NOMO-1 treated with DMSO at 0.1 percent for 48 hours (cell line): ENCODE measurements around the gene PKLR.
"Not testable (repeated sequence)": the region's sequence is repeated elsewhere in the genome, so short reads cannot be mapped to it uniquely, and the experiment has no call there.

Experiments
- DNase-seq: peaks from one replicate; lab custom pipeline; 2025; ENCODE audit not compliant: unreplicated experiment; lab: John Stamatoyannopoulos, UW

The PKLR gene

GRCh38 chr1:155319536-155319935 is 18.3 kb upstream of the PKLR start:
- DNase-seq: no peak

GRCh38 chr1:155318082-155318481 is 16.8 kb upstream of the PKLR start:
- DNase-seq: no peak

- DNase-seq: no peak
Observed at GRCh38 chr1:155316922-155317321, 15.7 kb upstream of the PKLR start.

- no peak for DNase-seq
Observed at GRCh38 chr1:155313261-155313660, 12.0 kb upstream of the PKLR start.

- no peak for DNase-seq
Observed at GRCh38 chr1:155309423-155310021, 8.3 kb upstream of the PKLR start.

- peak; percentile 100 for DNase-seq
Observed at GRCh38 chr1:155308493-155309422, 7.5 kb upstream of the PKLR start, which contains the start of gene FDPS. FDPS (plus strand) TSS chr1:155308866; CDS start chr1:155309790, 924 bp downstream.

GRCh38 chr1:155307247-155307740 is 6.1 kb upstream of the PKLR start:
- DNase-seq: peak; percentile 69

GRCh38 chr1:155305881-155306391 is 4.7 kb upstream of the PKLR start:
- no peak for DNase-seq

- no peak for DNase-seq
Observed at GRCh38 chr1:155304558-155305063, 3.4 kb upstream of the PKLR start.

- DNase-seq: no peak
Observed at GRCh38 chr1:155300553-155301329, 497 bp downstream of the PKLR start.

GRCh38 chr1:155300024-155300423 is 1.2 kb downstream of the PKLR start:
- DNase-seq: no peak

- DNase-seq: no peak
Observed at GRCh38 chr1:155297384-155297783, 3.9 kb downstream of the PKLR start.

GRCh38 chr1:155296661-155297060 is 4.6 kb downstream of the PKLR start:
- no peak for DNase-seq

- no peak for DNase-seq
Observed at GRCh38 chr1:155295942-155296267, 5.3 kb downstream of the PKLR start.

GRCh38 chr1:155295183-155295941 is 5.9 kb downstream of the PKLR start:
- no peak for DNase-seq

GRCh38 chr1:155294520-155295182 is 6.6 kb downstream of the PKLR start:
- no peak for DNase-seq

GRCh38 chr1:155293086-155293749 is 8.0 kb downstream of the PKLR start:
- DNase-seq: no peak

GRCh38 chr1:155291006-155291405 is 10.2 kb downstream of the PKLR start:
- DNase-seq: not testable (repeated sequence)

- DNase-seq: no peak
Observed at GRCh38 chr1:155287987-155288543, 13.2 kb downstream of the PKLR start.
